GM19023 (cell line): ENCODE data around the gene COL1A2.
A peak's percentile ranks its signal among the peaks of the same experiment; 100 is the strongest.

Experiments used
- ATAC-seq: cut with Tn5 transposase; IDR thresholded peaks from one replicate; pipeline ENCODE4 v1.9.1; 2021; ENCODE audit warnings: mild to moderate bottlenecking, moderate library complexity; ENCODE audit not compliant: unreplicated experiment

COL1A2 gene

DNA sequence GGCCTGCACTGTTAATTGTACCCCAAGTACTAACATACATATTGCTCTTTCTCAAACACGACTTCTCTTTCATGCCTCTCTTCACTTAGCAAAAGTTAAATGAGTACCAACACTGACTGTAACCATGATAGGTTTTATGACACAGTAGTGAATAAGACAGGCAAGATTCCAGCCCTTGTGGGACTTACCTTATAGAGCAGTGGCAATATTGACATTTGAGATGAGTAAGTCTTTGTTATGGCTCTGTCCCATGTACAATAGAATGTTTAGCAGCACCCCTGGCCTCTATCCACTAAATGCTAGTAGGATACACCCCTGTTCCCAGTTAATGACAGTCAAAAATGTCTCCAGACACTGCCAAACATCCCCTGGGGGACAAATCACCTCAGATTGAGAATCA lies 11.9 kb upstream of the COL1A2 start:
- no peak for ATAC-seq

DNA sequence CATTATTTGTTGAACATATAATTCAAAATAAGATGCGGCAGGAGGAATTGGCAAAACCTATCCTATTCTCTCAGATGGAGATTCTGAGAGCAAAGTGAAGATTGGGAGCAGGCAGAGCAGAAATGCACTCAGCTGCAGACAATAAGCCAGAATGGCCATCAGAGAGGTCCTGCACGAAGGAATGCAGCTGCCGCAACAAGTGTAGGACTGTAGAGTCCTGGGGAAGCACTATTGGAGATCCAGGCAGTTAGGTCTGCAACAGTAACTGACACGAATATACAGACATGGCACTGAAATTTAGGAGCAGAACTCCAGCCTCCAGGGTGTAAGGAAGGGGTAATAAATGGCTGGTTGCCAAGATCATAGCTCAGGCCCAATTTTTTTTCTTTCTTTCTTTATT lies 10.4 kb upstream of the COL1A2 start:
- ATAC-seq = no peak

DNA sequence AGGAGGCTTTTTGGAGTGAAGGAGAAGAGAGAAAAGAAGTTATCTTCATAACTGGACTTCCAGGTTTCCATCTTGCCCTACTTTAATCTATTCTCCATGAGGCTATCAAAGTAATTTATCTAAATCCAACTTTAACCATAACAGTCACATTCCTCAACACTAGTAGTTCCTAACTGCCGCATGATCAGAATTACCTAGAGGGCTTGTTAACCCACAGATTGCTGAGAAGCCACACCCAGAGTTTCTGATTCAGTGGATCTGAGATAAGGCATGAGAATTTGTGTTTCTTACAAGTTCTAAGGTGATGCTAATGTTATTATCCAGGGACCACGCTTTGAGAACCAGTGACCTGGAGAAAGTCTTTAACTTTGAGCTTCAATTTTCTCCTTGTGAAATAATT lies 8.3 kb upstream of the COL1A2 start:
- ATAC-seq = no peak

DNA sequence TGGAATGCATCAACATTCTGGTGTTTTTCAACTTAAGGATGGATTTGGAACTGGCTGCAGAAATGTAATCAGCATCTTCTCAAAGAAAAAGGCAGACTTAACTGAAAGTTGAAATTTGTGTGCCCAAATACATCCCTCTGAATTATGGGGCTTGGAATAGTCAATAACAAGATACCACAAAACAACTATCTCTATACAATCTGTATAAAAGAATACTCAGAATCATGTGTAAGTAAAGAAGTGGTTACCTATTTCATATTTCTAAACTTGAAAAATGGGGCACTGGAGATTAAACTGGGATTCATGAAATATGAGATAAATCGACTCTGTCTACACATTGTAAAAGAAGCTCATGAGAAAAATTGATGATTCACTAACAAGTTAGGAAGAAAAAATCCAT lies 6.2 kb upstream of the COL1A2 start:
- ATAC-seq = no peak

DNA sequence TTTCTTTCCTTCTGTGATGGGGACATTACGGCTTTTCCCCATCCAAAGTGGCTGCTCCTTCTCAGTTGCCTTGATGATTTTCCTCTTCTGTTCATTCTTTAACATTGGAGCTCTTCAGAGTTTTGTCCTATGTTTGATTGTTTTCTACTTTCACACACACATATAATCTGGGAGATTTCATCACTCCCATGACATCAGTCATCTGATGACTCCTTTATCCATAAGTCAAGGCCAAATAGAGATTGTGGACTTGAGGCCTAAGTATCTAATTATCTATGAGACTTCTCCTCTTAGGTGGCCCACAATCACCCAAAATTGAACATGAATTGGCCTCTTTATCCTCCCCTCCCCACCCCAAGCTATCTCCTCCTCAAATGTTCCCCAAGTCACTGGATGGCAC lies 5.3 kb upstream of the COL1A2 start:
- no peak for ATAC-seq

DNA sequence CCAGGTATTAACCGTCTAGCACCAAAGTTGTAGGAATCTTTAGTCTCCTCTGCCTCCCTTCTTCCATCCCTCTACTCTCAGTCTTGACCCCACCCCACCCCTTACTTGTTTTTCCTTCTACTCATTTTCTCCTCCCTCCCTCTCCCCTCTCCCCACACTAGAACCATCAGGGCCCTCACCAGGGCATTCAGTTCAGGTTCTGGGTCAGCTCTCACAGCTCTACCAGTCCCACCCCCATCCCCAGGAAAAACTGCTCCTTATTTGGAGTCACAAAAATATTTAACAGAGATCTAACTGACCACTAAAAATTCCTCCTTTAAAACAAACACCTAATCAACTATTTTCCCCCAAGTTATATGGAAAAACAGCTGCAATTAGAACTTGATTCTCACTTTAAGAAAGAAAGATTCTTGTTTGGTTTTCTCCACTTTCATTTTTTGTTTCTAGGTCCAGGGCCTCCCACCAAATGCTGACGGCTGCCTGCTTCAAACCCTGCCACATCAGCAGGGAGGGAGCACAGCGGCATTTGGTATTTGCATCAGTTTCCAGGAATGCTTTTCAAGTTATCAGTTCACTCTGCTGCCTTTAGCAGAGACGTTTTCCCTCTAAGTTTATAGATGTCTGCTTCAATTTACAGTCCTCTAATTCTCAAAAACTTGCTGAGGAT lies 2.8 kb upstream of the COL1A2 start:
- ATAC-seq = no peak

DNA sequence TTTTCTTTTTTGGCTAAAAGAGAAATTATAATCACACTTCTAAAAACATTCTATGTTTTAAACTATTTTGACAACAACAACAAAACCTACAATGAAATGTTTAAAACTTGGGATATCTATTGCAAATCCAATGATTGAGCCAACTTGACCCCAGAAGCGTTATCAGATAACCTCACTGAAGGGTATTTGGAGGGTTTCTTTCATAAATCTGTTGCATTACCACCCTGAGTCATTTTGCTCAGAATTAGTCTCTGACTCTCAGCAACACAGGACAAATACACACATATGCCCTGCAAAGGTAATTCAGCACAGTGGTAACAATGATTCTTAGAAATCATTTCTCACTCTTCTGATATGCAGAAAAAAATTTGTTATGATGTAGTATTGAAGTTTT lies 2.3 kb upstream of the COL1A2 start:
- no peak for ATAC-seq

DNA sequence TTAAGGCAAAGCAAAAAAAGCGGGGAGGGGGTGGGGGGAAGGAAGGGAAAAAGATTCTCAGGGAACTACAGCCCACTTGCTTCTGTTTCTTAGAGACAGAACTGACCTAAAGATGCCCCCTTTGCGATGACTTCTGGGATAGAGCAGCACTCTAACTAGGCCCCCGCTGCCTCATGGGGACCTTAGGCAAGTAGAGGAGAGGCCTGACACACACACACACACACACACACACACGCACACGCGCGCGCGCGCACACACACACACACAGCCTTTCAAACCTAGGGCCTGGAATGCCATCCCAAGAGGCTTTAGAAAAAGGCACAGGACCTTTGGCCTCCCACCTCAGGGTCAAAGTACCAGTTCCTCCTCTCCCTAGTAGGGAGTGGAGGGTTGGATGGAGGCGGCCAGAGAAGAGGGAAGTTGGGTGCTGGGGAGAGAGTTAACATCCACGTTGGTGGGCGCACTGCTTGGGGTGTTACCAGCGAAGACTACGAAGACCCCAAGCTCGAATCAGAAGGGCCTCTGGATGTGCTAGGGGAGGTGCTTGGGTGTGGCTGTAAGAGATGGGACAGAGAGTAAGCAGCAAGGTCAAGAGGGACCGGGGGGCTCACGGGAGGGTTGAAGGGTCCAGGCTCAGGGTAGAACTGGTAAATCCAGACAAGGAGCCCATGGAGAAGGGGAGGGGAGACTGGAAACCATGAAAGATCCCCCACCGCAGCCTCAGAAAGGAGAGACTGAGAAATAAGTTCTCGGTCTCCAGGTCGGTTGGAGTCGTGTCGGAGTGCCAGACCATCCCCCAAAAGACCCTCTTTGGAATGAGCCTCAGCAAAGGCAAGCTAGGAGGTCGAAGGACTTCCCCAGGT lies 1.2 kb upstream of the COL1A2 start:
- no peak for ATAC-seq

DNA sequence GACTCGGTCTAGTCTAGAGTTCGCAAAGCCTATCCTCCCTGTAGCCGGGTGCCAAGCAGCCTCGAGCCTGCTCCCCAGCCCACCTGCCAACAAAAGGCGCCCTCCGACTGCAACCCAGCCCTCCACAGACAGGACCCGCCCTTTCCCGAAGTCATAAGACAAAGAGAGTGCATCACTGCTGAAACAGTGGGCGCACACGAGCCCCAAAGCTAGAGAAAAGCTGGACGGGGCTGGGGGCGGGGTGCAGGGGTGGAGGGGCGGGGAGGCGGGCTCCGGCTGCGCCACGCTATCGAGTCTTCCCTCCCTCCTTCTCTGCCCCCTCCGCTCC lies 622 bp upstream of the COL1A2 start:
- no peak for ATAC-seq

DNA sequence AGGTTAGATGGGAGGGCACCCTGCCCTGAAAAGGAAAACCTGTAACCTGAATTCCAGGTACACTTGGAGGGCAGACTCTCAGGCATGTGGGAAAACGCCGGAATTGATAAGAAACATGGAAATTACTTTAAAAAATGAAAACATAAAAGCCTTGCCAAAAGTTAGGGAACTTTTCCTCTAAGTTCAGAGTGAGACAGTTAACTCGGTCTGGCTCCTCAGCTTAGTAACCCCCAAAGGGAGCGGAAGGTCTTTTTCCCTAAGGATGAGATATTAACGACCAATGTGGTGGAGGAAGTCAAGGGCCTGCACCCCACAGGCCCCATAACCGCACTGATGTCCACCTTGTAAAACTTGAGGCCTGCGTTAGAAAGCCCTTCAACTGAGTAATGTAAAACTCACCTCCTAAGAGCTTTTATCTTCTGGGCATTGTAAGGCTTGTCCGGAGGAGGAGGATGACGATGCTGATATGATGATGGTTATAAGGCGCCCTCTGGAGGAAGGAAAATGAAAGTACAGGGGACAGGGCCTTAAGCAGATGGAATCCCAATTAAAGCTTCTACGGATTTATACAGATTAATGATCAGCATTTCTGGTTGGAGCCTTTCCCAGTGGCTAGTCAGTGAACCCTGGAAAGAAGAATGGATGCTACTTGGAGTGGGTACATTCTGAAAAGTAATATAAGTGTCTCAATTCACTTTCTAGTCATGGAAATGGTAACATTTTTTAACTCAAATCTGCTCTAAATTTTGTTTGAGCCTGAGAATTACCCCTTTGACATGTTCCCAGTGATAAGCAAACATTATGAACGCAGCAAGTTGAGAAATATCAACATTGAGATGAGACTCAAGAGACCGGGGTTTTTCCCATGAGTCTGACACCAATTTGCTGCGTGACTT lies 694 bp downstream of the COL1A2 start:
- ATAC-seq = peak; percentile 88

DNA sequence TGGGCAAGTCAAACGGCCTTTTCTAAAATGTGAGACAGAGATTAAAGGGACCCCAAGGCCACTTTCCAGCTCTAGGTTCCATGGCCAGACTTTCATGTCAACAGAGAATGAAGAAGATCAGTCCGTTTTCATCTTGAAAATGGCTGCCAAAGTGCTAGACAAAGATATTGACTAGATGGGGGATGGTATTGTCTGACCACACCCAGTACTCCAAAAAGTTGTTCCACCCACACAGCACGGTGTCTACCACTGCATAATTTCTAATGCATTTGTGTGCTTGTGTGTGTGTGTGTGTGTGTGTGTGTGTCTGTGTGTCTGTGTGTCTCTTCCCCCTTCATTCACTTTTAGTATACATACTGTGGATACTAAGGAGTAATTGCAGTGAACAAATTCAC lies 1.3 kb downstream of the COL1A2 start:
- no peak for ATAC-seq

DNA sequence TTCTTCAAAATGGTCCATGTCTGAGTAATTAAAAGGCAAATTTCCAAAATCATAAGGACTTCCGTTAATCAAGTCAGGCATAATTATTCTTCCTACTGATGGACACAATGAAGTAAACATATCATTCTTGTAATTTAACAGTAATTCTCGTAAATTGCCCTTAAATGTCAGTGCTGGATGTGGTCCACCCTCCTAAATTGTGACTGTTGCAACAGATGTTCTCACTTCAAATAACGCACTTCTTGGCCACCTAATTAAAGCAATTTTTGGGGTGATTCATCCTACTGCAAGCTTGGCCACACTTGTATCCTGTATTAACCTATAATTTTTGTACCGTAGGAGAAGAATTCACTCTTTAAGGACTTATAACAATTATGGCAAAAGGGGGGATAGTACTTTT lies 1.9 kb downstream of the COL1A2 start:
- no peak for ATAC-seq

DNA sequence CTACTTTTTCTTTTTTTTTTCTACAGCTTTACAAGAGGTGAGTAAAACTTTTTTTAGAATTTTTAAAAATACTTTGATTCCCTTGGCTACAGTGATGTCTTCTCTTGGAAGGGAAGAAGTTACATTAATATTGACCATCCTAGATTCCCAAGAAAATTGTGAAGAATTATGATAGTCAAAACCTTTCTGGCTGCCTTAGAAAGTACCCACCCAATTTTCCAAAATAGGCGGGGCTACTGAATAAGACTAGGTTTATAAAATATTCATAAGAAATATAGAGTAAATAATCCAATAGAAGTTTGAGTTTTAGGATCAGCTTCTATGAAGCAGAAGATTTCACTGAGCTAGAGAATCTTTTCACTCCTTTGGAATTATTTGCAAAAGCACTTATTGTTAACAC lies 3.0 kb downstream of the COL1A2 start:
- no peak for ATAC-seq

DNA sequence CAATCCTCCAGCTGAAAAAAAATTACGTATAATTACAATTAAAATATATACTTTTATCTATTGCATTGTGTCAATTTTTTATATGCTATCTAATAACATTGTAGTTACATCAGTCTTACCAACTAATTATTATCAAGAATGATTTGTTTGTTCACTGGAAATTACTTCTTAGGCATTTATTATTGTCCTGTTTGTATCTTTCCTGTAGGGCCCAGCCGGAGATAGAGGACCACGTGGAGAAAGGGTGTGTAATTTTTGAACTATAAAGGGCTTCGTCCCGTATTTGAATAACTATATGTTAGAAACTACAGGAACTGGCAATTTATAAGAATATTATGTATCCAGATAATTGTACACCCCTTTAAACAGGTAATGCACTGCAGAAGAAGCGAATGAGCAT lies 4.1 kb downstream of the COL1A2 start:
- ATAC-seq = no peak

DNA sequence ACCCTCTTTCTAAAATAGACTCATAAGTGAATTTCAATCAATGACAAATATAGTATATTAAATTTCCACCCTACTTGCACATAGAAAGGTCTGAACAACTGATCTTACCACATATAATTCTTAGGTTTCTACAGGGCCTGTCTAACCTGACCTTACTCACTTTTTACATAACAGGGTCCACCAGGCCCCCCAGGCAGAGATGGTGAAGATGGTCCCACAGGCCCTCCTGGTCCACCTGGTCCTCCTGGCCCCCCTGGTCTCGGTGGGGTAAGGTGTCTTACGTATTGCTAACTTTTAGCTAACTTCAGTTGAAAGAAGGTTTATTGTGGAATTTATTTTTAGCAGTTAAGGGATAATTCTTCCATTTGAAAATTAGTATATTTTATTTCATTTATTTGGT lies 5.3 kb downstream of the COL1A2 start:
- no peak for ATAC-seq

DNA sequence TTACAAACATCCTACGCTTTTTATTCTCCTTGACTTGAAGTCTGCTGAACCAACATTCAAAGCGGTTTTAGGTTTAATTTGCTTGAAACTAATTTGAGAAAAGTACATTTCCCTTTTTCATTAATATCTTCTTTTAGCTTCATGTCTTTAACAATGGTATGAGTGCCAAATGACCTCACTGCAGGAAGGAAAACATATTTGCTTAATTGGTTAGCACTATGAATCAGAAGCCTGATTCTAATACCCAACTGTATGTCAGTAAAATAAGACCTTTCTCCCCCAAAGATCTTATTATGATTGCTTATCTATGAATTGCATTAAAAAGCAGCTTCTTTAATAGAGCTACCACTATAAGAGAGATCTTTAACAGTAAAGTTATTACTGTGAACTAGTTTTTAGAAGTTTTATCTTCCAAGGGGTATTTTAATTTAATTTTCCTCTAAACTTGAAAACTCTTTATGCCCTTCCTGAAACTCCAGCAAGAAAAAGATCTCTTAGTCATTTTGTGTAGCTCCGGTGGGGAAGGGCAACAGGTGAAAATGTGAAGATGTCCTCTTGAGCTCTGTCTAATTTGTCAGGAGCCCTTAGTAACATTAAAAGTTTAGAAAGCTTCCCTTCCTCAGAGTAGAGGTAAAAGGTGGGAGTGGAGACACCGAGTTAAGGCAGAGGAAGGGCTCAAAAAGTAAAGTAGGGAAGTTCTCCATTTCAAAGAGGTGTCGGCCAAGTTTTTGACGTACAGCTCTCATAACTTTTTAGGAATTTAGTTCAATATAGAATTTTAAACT lies 6.1 kb downstream of the COL1A2 start:
- ATAC-seq = no peak

DNA sequence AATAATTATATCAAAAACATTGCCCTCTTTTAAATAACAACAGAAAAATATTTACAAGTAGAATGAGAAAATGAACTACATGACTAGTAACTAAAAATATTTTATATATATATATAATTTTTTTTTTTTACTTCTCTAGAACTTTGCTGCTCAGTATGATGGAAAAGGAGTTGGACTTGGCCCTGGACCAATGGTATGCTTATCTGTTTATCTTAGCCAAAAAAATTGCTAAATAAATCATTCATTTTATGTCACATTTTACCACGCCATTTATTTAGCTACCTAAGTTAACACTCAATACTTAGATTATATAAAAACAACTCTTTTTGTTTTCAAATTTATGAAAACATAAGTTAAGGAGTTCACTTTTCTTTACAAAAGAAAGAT lies 6.7 kb downstream of the COL1A2 start:
- ATAC-seq = no peak

DNA sequence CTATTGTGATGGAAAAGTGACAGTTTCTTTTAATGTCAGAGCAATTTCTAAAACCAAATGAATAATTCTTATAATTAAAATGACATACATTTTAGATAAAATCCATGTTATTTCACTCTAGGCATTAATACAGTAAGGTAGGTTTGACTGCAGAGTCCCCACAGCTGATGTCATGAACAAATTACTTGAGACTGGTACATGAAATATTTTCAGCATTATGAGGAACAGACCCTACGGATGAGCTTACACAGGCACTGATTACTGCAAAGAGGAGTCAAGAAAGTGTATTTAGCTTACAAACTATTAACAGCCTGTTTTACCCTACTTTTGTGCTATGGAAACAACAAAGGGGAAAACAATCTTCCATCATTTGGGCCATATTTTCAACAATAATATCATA lies 8.9 kb downstream of the COL1A2 start:
- ATAC-seq = no peak

DNA sequence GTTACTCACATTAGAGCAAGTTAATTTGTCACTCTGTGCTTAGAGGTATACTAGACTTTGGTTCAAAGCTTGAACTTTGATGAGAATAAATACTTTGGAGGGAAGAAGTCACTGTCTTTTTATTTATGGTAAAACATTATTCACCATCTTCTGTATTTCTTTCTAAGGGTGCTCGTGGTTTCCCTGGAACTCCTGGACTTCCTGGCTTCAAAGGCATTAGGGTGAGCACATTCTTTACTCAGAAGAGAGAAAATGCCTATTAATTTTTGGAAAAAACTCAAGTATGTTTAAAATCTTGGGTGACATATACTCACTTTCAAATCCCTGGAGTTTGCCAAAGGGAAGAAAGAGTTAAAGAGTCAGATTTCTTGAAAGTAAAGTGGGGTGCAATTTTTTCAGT lies 10.8 kb downstream of the COL1A2 start:
- no peak for ATAC-seq

DNA sequence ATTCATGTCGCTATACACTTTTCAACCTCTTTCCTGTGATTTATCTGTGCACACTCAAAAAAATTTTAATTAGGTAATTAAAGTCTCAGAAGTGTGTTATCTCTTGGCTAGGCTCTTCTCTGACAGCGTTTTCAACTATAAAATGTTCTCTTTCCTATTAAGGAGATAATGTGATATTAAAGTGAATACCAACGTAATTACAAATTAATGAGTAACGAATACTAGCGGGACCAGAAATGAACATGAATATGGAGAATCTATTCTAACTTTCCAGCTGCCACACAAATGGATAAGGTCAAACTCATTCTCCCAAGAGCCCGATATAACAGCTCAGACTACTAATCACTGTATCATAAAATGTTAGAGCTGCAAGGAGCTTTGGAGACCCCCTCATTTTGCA lies 12.0 kb downstream of the COL1A2 start:
- ATAC-seq = no peak
